G401 (cell line): ENCODE results near the gene SNW1. TPM values are rescaled to one million over a fixed set of nuclear protein-coding genes. Genes with fewer than 3 reads are reported as not detected.
"Not testable (repeated sequence)": the region's sequence is repeated elsewhere in the genome, so short reads cannot be mapped to it uniquely, and the experiment has no call there.

ENCODE experiments used
- DNase-seq: peaks from one replicate; pipeline ENCODE4 v3.0.0-alpha.2; 2015; ENCODE audit warnings: low spot score
- in situ Hi-C: cut with HindIII; loops from 2 replicates; pipeline ENCODE4 v1.10.0; 2016; ENCODE audit warnings: low sequenced_read_pairs, mixed read lengths
- total RNA-seq: library from RNA; depleted of rRNA; stranded (reverse); fragments of >200 nt; shearing (Covaris generic); gene quantifications from 2 replicates; pipeline ENCODE4 v1.2.3, GENCODE V29; 2014; rRNA removed

The SNW1 gene
- total RNA-seq = 50.4 and 91.2 TPM in 2 replicates

GRCh38 chr14:77760381-77761204 is at the start of gene SNW1:
SNW1 (minus strand) TSS chr14:77761156; CDS start chr14:77761127, 29 bp downstream.
- in situ Hi-C loops = no loop called here
- peak; percentile 97 for DNase-seq

DNA sequence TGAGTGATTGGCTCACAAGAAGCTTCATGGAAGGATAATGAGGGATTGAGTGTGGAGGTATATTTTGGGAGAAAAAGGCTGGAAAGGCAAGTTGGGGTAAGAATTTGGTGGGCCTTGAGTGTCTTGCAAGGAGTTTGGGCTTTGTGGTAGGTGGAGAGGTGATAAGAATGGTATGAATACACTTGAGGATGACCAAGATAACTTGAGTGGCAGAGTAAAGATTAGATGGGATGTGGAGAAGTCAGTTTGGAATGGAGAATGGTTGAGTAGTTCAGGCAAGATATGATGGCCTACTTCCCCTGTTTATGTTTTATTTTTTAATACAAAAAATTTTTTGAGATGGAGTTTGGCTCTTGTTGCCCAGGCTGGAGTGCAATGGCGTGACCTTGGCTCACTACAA is 48.1 kb upstream of the SNW1 start:
- DNase-seq = no peak
- in situ Hi-C loops = no loop called here

DNA sequence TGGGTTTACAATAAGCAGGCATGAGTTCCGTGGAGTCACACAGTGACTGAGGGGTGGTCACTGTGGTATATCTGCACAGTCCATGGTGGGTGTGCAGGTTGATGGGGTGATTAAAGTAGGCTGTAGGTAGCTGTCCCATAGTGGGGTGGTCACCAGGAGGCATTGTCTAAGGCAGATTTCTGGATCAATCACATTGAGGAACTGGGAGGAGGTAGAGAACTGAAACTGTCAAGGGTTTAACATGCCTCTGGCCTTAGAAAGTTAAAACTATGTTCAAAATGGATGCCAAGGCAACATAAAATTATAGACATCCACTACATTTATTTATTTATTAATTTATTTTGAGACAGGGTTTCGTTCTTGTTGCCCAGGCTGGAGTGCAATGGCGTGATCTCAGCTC is 47.3 kb upstream of the SNW1 start:
- in situ Hi-C loops = no loop called here
- DNase-seq = no peak

DNA sequence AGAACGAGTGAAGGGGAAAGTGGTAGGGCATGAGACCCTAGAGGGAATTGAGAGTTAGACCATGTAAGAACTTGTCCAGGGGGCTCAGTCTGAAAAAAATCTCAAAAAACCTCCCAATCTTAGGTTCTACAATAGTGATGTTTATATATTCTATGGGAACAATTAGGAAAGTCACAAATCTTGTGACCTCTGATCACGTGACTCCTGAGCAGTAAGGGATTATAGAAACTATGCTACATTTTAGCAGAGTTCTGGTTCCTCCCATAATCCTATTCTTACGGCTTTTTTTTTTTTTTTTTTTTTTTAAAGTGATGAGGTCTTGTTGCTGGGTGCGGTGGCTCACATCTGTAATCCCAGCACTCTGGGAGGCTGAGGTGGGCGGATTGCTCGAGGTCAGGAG is 44.8 kb upstream of the SNW1 start:
- DNase-seq = no peak
- in situ Hi-C loops = no loop called here

GRCh38 chr14:77804592-77804991 is 43.6 kb upstream of the SNW1 start:
- DNase-seq = peak; percentile 13
- in situ Hi-C loops = no loop called here

- in situ Hi-C loops = no loop called here
- no peak for DNase-seq
Observed at GRCh38 chr14:77800814-77801213, 39.9 kb upstream of the SNW1 start.

- in situ Hi-C loops = no loop called here
- peak; percentile 90 for DNase-seq
Observed at GRCh38 chr14:77799863-77800730, 39.1 kb upstream of the SNW1 start, which contains the start of gene ADCK1. ADCK1 (plus strand) TSS chr14:77800109; CDS start chr14:77818979, 18,870 bp downstream.

GRCh38 chr14:77799456-77799855 is 38.5 kb upstream of the SNW1 start:
- in situ Hi-C loops, DNase-seq: not testable (repeated sequence)

GRCh38 chr14:77794357-77794756 is 33.4 kb upstream of the SNW1 start:
- no peak for DNase-seq
- in situ Hi-C loops = no loop called here

- in situ Hi-C loops, DNase-seq: not testable (repeated sequence)
Observed at GRCh38 chr14:77793255-77793654, 32.3 kb upstream of the SNW1 start.

DNA sequence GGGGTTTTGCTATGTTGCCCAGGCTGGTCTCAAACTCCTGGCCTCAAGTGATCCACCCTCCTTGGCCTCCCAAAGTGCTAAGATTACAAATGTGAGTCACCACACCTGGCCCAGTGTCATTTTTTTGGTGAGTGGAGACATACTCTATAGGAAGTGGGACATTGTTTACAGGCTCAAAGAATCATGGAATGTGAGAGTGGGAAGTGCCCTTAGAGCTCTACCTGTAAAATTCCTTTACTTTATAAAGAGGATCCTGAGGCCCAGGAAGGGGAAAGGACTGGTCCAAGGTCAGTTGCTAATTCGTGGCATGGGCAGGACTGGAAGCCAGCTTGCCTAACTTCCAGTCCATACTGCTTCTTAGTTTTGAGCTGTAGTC is 30.3 kb upstream of the SNW1 start:
- no peak for DNase-seq
- in situ Hi-C loops = no loop called here

- in situ Hi-C loops = no loop called here
- DNase-seq = no peak
Observed at GRCh38 chr14:77790566-77791224, 29.7 kb upstream of the SNW1 start.

- DNase-seq = no peak
- in situ Hi-C loops = no loop called here
Observed at GRCh38 chr14:77786148-77786547, 25.2 kb upstream of the SNW1 start.

DNA sequence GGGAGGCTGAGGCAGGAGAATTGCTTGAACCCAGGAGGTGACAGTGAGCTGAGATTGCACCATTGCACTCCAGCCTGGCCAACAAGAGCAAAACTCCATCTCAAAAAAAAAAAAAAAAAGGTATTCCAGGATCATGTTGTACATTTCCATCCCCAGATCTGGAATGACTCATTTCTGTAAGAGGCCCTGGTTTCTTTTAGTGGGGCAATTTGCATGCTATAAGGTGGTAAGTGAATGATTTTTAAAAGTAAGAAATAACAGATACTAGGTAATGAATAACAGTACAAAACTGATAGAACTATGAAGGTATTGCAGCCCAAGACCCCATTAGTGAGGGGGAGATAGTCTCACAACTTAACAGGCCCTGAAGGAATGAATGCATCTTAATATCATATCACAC is 21.2 kb upstream of the SNW1 start:
- no peak for DNase-seq

DNA sequence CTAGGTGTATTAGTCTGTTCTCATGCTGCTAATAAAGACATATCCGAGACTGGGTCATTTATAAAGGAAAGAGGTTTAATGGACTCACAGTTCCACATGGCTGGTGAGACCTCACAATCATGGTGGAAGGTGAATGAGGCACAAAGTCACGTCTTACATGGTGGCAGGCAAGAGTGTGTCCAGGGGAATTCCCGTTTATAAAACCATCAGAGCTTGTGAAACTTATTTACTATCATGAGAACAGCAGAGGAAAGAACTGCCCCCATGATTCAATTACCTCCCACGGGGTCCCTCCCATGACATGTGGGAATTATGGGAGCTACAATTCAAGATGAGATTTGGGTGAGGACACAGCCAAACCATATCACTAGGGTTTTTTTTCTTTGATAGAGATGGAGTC is 13.0 kb upstream of the SNW1 start:
- DNase-seq, in situ Hi-C loops: not testable (repeated sequence)

More for the DNA sequence above, 21.2 kb upstream of the SNW1 start:
- in situ Hi-C loops = no loop called here

DNA sequence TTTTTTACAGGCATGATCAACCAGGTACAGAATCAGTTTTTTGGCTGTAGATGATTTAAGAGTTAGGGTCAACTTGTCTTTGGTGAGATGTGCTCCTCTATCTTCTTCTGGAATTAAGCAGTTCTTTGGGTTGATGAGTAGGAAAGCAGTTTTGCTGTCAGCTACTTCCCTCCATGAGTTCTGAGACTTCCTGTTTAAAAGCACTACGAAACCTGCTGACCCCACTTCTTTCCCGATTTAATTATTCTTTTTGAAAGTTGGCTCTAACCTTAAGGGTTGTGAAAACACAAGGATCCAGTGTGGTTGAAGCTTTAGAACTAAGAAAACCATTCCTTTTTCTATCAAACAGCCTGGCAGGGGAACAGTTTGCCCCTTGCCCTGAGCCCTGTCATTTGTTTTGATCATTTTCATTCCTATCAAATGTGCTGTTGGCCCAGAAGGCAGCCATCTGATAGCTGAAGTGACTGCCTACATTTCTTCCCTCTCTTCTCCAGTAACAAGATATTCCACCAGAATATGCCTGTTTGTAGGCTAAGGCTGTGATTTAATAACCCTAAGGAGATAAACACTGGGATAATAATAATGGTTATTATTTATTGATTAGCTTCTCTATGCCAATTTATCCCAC is 7.6 kb upstream of the SNW1 start:
- in situ Hi-C loops, DNase-seq: not testable (repeated sequence)

DNA sequence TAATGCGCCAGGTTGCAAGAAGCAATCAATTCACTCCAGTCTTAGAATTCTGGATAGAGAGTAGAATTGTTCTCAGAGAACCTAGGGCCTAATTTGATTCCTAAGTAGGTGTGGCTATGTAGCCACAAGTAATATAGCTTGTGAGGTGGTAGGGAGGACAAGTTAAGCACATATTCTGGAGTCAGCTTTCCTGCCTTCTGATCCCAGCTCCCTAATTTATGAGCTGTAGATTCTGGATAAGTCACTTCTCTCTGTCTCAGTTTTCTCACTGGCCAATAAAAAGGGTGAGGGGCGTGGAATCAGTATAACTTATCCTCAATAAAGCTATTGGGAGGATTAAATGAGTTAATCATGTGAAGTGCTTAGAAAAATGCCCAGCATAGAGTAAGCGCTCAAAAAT is 3.0 kb upstream of the SNW1 start:
- in situ Hi-C loops = no loop called here
- DNase-seq = no peak

DNA sequence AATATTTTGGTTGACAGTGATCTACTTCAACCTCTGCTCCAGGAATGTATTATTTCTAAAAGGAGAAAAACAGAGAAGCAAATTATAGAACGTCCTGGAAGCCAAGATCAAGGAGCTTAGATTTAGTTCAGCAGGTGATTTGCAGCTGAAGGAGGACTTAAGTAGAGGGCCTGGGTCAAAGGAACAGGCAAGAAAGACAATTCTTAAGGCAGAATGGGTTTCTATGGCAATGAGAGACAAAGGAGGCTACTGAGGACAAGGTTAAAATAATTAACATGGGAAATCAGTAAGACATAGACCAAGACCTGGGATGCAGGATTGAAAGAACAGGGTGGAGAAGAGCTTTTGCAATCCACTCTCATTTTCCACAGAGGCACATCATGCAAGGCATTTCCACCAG is 2.4 kb upstream of the SNW1 start:
- in situ Hi-C loops = no loop called here
- no peak for DNase-seq
